Heart left ventricle (tissue), 16 donors: ENCODE results near the gene ABCA13. TPM values are rescaled to one million over a fixed set of nuclear protein-coding genes. Genes with fewer than 3 reads are reported as not detected.

Experiments
- ATAC-seq, 4 donors: fragments of 200-7000 bp; cut with Tn5 transposase; one replicate each; pipeline ENCODE4 v1.9.1; 2020 to 2022; ENCODE audit warnings: moderate library complexity in 4 of 4, mild to moderate bottlenecking in 3 of 4, moderate number of reproducible peaks in 1 of 4
- DNase-seq, 5 donors: peaks; one replicate each; pipeline ENCODE4 v3.0.0-alpha.2; 2020
- H3K27ac ChIP-seq, 12 donors: fragments of 200-600 bp; sonication (generic) in 4 of 12; one replicate each; pipeline versions ENCODE4 v1.5.0 to v1.8.0; 2016 to 2022; ENCODE audit warnings: mild to moderate bottlenecking in 2 of 12
- H3K27me3 ChIP-seq, 9 donors: fragments of 200-600 bp; sonication (generic) in 2 of 9; one replicate each; pipeline versions ENCODE4 v1.5.1 to v1.8.0; 2016 to 2022; ENCODE audit warnings: mild to moderate bottlenecking in 3 of 9
- H3K36me3 ChIP-seq, 9 donors: fragments of 200-600 bp; sonication (generic) in 2 of 9; one replicate each; pipeline versions ENCODE4 v1.5.0 to v1.8.0; 2018 to 2022; ENCODE audit warnings: mild to moderate bottlenecking in 2 of 9
- H3K4me1 ChIP-seq, 12 donors: fragments of 200-600 bp; sonication (generic) in 4 of 12; one replicate each; pipeline versions ENCODE4 v1.5.0 to v1.8.0; 2016 to 2022; ENCODE audit warnings: mild to moderate bottlenecking in 3 of 12
- H3K4me3 ChIP-seq, 12 donors: fragments of 200-600 bp; sonication (generic) in 4 of 12; one replicate each; pipeline versions ENCODE4 v1.5.0 to v1.8.0; 2017 to 2022; ENCODE audit warnings: mild to moderate bottlenecking in 9 of 12, moderate library complexity in 4 of 12
- H3K9me3 ChIP-seq, 12 donors: fragments of 200-600 bp; sonication (generic) in 4 of 12; one replicate each; pipeline versions ENCODE4 v1.5.0 to v1.8.0; 2016 to 2022; ENCODE audit warnings: mild to moderate bottlenecking in 1 of 12
- POLR2A ChIP-seq, 2 donors: fragments of 450-650 bp; IDR thresholded peaks; one replicate each; pipeline ENCODE4 v1.6.1; 2017; ENCODE audit warnings: antibody characterized with exemption in 2 of 2, mild to moderate bottlenecking in 2 of 2, moderate library complexity in 2 of 2
- WGBS, 4 donors: extraction: QIAGEN DNeasy Blood & Tissue Kit in 2 of 4; methylation state at CpG; one replicate each; pipeline versions ENCODE4 v1.1.5 to v1.1.7; 2013 to 2018; 5-methylcytosine and 5-hydroxymethylcytosine counted together
- intact Hi-C, 10 donors: fragments of 100-400 bp; cut with DNase I; formaldehyde crosslinking; loops; one replicate each; pipeline versions ENCODE4 v1.11.1 to v1.14.2; 2022
- polyA plus RNA-seq, 2 donors: library from polyadenylated mRNA; stranded (reverse); fragments of 200-250 nt; gene quantifications; one replicate each; pipeline ENCODE4 v1.2.3, GENCODE V29; 2013
- total RNA-seq, 9 donors: library from RNA; depleted of rRNA in 2 of 9; stranded (reverse); fragments of >200 nt in 2 of 9; fragmentation: NEBNext Ultra II Directional in 3 of 9; extraction: Animal tissue kit (Norgen Biotek cat#: 25700) in 3 of 9; gene quantifications; one replicate each; pipeline versions ENCODE4 v1.1.0 to v1.2.4, GENCODE V29; 2016 to 2023
- TF ChIP-seq, protein P1 (sequence below), 12 donors: fragments of 200-600 bp; sonication (generic) in 4 of 12; IDR thresholded peaks; one replicate each; pipeline versions ENCODE4 v1.5.0 to v1.8.0; 2018 to 2022; ENCODE audit warnings: antibody characterized with exemption in 12 of 12, mild to moderate bottlenecking in 5 of 12
- donor health status: ischemic (EF 13 %, LVEDD 7.1; RV severe dilation, severe dysfunction).
- donor health status: healthy with polysubstance abuse.
- donor health status: DM: no; HTN: yes; CAD: no.
- donor health status: DM: no; HTN: no; CAD: no.
- donor health status: ischemic (EF 25% LVEDD 6.9; RV normal size, moderate dysfunction).
- donor health status: ischemic (EF 25% LVEDD 5.7; RV mildly dilated, moderate dysfunction).
- donor health status: healthy.
- donor health status: DM: yes; HTN: yes; CAD: no.
- donor health status: ischemic (EF 35%, LVEDD 5.7; RV mildly dilated, moderate dysfunction).
- donor health status: nonischemic (EF 11% LVEDD 7.7; RV severe dilation, severe dysfunction).
- donor health status: DM: yes; HTN: yes; CAD: no.
- donor health status: PGD.
- donor health status: ischemic (EF 29% LVEDD 5.4; RV normal size, mild dysfunction).
- donor health status: nonischemic (EF 23%, LVEDD 6.1; RV moderate dilation, normal function).

ABCA13 gene
- total and polyA plus RNA-seq, 11 donors = 0.01 to 0.29 (median 0.07) TPM; not detected in 3

- intact Hi-C loops = no loop called here
- ATAC-seq (no peak), DNase-seq (no peak)
- H3K36me3 ChIP-seq = no peaks in the 10 kb centered on the region
- TF ChIP-seq, protein P1, sequence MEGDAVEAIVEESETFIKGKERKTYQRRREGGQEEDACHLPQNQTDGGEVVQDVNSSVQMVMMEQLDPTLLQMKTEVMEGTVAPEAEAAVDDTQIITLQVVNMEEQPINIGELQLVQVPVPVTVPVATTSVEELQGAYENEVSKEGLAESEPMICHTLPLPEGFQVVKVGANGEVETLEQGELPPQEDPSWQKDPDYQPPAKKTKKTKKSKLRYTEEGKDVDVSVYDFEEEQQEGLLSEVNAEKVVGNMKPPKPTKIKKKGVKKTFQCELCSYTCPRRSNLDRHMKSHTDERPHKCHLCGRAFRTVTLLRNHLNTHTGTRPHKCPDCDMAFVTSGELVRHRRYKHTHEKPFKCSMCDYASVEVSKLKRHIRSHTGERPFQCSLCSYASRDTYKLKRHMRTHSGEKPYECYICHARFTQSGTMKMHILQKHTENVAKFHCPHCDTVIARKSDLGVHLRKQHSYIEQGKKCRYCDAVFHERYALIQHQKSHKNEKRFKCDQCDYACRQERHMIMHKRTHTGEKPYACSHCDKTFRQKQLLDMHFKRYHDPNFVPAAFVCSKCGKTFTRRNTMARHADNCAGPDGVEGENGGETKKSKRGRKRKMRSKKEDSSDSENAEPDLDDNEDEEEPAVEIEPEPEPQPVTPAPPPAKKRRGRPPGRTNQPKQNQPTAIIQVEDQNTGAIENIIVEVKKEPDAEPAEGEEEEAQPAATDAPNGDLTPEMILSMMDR (IDR thresholded peaks at IDR 0.05) = no peak
- TF ChIP-seq POLR2A (IDR thresholded peaks at IDR 0.05) = no peak
- H3K9me3 ChIP-seq = peaks cover 0 to 4% (median 0%) of the 10 kb centered on the region in 12 donors
- H3K27ac ChIP-seq = no peak overlapping the region
- no peaks in the 10 kb centered on the region for H3K27me3 ChIP-seq
- no peak overlapping the region for H3K4me3 ChIP-seq
- no peaks in the 10 kb centered on the region for H3K4me1 ChIP-seq
- WGBS, 4 donors = 82 to 90% (median 84%) methylated on average over 4 of the region's 4 CpGs
Observed at GRCh38 chr7:48627164-48627563, 455.9 kb downstream of the ABCA13 start.

DNA sequence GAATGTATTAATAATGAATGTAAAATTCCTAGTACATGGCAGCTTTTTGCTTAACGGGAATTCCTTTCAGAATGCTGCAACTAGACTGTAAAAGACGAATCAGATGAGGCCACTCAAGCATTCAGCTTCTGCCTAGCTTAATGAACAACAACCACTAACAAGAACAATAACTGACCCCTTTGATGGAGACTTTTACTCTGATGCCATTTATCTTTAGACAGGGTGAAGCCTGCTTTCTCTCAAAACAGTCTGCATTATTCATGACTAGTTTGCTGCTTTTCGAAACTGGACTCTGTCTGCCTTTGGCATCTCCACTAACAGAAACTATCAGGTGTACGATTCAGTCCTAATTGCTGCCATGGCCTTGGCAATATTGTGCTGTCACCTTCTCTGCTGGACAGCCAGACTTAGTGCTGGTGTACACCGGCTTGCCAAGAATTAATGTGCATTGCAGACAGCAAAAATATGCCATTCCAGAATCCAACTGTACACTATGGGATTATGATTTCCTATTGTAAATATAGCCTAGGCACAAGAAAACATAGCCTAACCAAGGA, 457.6 kb downstream of the ABCA13 start:
- no peaks in the 10 kb centered on the region for H3K36me3 ChIP-seq
- no peak overlapping the region for H3K27ac ChIP-seq
- TF ChIP-seq, protein P1 (IDR thresholded peaks at IDR 0.05) = no peak
- TF ChIP-seq POLR2A (IDR thresholded peaks at IDR 0.05) = no peak
- no peaks in the 10 kb centered on the region for H3K4me1 ChIP-seq
- WGBS, 4 donors = 50 to 55% (median 53%) methylated on average over 5 of the region's 5 CpGs
- intact Hi-C loops = no loop called here
- ATAC-seq (peak; percentile 42 to 73 (median 63)), DNase-seq (no peak)
- no peak overlapping the region for H3K4me3 ChIP-seq
- H3K27me3 ChIP-seq = no peaks in the 10 kb centered on the region
- H3K9me3 ChIP-seq = peaks cover 0 to 4% (median 0%) of the 10 kb centered on the region in 12 donors

DNA sequence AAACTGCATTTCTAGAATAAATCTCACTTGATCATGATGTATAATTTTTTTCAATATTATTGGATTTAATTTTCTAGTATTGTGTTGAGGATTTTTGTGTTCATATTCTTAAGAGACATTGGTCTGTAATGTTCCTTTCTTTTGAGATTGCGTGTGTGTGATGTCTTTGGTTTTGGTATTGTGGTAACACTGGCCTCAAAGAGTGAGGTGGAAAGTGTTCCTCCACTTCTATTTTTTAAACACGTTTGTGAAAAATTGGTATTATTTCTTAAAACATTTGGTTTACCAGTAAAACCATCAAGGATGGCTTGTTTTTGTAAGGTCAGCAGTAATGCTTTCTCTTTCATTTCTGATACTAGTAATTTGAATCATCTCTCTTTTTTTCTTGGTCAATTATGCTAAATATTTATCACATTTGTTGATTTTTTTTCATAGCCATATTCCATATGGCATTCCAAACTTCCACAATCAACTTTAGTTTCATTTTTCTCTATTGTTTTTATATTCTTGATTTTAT, 462.9 kb downstream of the ABCA13 start:
- no peak for ATAC-seq
- WGBS, 4 donors = 84 to 86% (median 84%) methylated on average over 2 of the region's 2 CpGs

GRCh38 chr7:48635796-48636195, 464.5 kb downstream of the ABCA13 start:
- Histone ChIP-seq H3K4me3 (no peak overlapping the region), H3K9me3 (peaks cover 0 to 4% (median 0%) of the 10 kb centered on the region in 12 donors), H3K27ac (peak overlapping the region in 5 of 12 donors; percentile 29 to 51 (median 41)), H3K27me3 (no peaks in the 10 kb centered on the region), H3K4me1 (peaks cover 0 to 29% (median 0%) of the 10 kb centered on the region in 12 donors), H3K36me3 (no peaks in the 10 kb centered on the region)
- intact Hi-C loops = no loop called here
- 55 to 63% (median 58%) methylated on average over 1 of the region's 1 CpG for WGBS, 4 donors
- TF ChIP-seq, protein P1 (IDR thresholded peaks at IDR 0.05) = no peak
- no peak for TF ChIP-seq POLR2A (IDR thresholded peaks at IDR 0.05)
- DNase-seq (no peak), ATAC-seq (peak in 2 of 4 donors; percentile 66 to 81)

More for the DNA sequence above, 462.9 kb downstream of the ABCA13 start:
- peaks cover 0 to 4% (median 0%) of the 10 kb centered on the region in 12 donors for H3K9me3 ChIP-seq
- H3K4me1 ChIP-seq = peaks cover 0 to 27% (median 0%) of the 10 kb centered on the region in 12 donors
- H3K4me3 ChIP-seq = no peak overlapping the region
- TF ChIP-seq, protein P1 (IDR thresholded peaks at IDR 0.05) = no peak
- TF ChIP-seq POLR2A (IDR thresholded peaks at IDR 0.05) = no peak
- DNase-seq = no peak
- H3K27me3 ChIP-seq = no peaks in the 10 kb centered on the region
- H3K36me3 ChIP-seq = no peaks in the 10 kb centered on the region
- H3K27ac ChIP-seq = no peak overlapping the region
- intact Hi-C loops = no loop called here
